HCEC 1CT (cell line): ENCODE results near the gene FANCD2OS.
"Not testable (repeated sequence)": the region's sequence is repeated elsewhere in the genome, so short reads cannot be mapped to it uniquely, and the experiment has no call there.

Experiments
- DNase-seq: peaks from one replicate; pipeline ENCODE4 v3.0.0-alpha.2; 2017

Gene FANCD2OS

DNA sequence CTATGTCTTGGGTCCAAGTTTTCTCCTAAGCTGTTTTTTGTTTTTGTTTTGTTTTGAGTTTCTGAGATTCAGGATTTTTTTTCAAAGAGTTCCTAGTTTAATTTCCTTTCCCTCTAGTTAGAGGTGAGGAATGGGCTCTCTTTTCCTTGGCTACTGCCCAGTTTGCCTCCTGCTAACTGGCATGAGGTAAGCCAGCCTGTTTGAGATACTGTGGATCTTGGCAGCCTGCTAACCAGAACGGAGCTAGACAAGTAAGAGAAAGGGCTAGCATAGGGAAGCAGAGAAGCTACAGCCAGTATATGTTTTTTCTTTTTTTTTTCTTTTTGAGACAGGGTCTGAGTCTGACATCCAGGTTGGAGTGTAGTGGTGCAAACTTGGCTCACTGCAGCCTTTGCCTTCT is 17.3 kb downstream of the FANCD2OS start:
- not testable (repeated sequence) for DNase-seq

DNA sequence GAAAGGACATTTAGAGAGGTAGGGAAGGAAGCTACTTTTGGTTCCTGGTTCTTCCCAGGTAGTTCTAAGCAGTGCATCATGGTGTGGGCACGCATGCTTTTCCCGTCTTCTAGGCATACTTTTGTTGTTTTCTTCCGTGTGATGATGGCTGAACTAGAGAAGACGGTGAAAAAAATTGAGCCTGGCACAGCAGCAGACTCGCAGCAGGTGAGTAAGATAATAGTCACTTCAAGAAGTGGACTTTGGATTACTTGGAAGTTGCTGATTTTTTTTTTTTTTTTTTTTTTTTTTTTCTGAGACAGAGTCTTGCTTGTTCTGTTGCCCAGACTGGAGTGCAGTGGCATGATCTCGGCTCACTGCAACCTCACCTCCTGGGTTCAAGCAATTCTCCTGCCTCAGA is 17.9 kb downstream of the FANCD2OS start:
- DNase-seq: no peak

DNA sequence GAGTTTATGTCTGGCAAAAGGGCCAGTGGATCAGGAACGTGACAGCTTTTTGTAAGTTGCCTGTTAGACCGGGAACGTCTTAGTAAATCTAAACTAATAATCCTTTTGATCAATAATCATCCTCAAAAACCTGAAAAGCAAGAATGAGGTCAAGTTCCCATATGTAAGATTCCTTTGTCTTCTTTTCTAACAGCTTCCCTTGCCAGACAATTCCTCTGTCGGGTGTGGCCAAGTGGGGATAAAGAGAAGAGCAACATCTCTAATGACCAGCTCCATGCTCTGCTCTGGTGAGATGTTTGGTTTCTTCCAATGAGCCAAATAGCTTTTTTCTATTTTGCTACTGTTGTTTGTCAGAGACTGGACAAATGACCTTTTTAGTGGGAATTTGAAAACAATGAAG is 19.8 kb downstream of the FANCD2OS start:
- no peak for DNase-seq

DNA sequence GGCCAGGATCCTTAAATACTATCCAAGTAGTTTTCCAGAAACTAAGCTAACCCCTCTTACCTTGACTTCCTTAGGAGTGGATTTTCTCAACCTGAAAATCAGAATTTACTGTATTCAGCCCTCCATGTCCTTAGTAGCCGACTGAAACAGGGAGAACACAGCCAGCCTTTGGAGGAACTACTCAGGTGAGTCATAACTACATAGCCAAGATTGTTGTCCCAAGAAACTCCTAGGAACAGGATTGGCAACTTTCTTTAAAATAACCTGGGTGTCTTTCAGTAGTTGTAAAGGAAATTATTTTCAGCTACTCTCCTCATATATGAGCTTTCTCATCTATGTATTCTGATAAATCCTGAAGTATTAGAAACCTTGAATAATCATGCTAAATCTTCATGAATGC is 22.3 kb downstream of the FANCD2OS start:
- no peak for DNase-seq

DNA sequence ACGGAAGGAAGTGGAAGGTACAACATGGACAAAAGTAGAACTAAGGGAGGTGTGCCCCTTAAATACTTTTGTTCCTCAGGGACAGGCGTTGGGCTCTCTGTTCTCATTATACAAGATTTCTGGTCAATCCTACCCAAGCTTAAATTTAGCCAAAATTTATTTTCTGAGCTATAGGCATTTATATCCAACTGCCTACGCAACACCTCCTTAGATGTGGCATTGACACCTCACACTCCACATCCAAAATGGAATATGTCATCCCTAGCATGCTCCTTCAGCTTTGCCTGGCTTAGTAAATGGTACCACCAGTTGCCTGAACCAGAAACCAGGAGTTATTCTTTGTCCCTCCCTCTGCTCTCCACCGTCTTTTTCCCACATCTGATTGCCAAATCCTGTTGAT is 26.2 kb downstream of the FANCD2OS start:
- DNase-seq: no peak

DNA sequence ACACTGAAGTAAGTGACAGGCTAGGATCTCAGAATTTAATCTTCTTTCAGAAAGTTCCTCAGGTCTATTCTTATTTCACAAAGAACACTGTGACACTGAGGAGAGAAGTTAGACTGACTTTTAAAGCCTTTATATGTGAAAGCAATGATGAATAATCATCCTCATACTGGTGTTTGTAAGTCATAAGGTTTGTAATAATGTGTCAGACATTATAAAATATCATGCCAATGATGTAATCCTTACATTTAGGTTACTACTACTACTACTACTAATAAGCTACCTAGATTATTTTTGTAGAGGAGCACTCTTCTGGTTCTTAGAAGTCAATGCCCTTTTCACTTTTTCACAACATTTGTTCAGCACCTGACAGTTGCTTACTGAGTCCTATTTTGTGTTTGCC is 33.4 kb downstream of the FANCD2OS start:
- peak; percentile 46 for DNase-seq

DNA sequence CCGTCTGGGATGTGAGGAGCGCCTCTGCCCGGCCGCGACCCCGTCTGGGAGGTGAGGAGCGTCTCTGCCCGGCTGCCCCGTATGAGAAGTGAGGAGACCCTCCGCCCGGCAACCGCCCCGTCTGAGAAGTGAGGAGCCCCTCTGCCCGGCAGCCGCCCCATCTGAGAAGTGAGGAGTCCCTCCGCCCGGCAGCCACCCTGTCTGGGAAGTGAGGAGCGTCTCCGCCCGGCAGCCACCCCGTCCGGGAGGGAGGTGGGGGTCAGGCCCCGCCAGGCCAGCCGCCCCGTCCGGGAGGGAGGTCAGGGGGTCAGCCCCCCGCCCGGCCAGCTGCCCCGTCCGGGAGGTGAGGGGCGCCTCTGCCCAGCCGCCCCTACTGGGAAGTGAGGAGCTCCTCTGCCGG is 38.0 kb downstream of the FANCD2OS start:
- not testable (repeated sequence) for DNase-seq

DNA sequence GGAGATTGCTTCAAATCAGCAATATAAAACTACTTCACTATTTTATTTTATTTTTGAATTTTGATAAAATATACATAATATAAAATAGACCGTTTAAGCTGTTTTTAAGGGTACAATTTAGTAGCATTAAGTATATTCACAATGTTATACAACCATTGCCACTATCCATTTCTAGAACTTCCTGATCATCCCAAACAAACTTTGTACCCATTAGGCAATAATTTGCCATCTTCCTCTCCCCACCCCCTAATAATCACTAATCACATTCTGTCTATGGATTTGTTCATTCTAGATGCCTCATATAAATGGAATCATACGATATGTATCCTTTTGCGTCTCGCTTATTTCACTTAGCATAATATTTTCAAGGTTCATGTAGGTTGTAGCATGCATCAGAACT is 53.0 kb downstream of the FANCD2OS start:
- DNase-seq: no peak
